RWPE1 (cell line): ENCODE data around the gene DACH1.

Experiments used
- CTCF ChIA-PET: fragments of 350-600 bp; sonication (Branson Sonifier 250); formaldehyde crosslinking; extraction: SDS; loops from one replicate; lab custom pipeline; 2021; lab: Yijun Ruan, JAX
- POLR2A ChIA-PET: fragments of 400-600 bp; formaldehyde crosslinking; extraction: SDS; loops from one replicate; lab custom pipeline; 2020; ENCODE audit warnings: antibody characterized with exemption; ENCODE audit not compliant: low non-redundant PET; lab: Yijun Ruan, JAX
- DNase-seq: peaks from one replicate; pipeline ENCODE4 v3.0.0; 2012; ENCODE audit warnings: low spot score
- H3K27ac ChIP-seq: fragments of 450-650 bp; 2 replicates; pipeline ENCODE4 v1.5.1; 2017
- TF ChIP-seq, protein P1 (sequence below): fragments of 450-650 bp; conservative IDR thresholded peaks from 2 replicates; pipeline ENCODE4 v1.5.1; 2017; ENCODE audit warnings: low read depth, mild to moderate bottlenecking

DACH1 gene

DNA sequence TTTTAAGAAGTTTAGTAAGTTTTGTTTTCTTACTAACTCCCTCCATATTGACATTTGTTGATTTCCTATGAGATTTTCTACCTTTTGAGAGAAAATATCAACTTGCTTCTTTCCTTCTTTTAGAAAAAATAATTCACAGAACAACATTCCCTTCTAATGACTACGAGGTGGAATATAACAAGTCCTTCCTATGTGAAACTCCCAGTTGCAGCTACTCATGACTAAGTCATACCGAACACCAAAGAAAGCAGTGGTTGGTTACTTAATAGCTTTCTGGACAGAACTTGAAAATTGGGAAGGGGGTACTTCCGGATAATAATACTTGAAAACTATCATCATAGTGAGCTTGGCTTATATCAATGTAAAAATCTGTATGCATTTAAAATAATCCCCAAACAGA lies 144.8 kb downstream of the DACH1 start:
- TF ChIP-seq, protein P1, sequence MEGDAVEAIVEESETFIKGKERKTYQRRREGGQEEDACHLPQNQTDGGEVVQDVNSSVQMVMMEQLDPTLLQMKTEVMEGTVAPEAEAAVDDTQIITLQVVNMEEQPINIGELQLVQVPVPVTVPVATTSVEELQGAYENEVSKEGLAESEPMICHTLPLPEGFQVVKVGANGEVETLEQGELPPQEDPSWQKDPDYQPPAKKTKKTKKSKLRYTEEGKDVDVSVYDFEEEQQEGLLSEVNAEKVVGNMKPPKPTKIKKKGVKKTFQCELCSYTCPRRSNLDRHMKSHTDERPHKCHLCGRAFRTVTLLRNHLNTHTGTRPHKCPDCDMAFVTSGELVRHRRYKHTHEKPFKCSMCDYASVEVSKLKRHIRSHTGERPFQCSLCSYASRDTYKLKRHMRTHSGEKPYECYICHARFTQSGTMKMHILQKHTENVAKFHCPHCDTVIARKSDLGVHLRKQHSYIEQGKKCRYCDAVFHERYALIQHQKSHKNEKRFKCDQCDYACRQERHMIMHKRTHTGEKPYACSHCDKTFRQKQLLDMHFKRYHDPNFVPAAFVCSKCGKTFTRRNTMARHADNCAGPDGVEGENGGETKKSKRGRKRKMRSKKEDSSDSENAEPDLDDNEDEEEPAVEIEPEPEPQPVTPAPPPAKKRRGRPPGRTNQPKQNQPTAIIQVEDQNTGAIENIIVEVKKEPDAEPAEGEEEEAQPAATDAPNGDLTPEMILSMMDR: no peak
- CTCF ChIA-PET: interaction anchor here (0.6 kb wide), 1 partner anchor 258 kb away, joined by 5 read pairs; no protein-coding TSS in a partner anchor
- POLR2A ChIA-PET: no interaction called here
- DNase-seq: no peak
- H3K27ac ChIP-seq: no peak overlapping the region

DNA sequence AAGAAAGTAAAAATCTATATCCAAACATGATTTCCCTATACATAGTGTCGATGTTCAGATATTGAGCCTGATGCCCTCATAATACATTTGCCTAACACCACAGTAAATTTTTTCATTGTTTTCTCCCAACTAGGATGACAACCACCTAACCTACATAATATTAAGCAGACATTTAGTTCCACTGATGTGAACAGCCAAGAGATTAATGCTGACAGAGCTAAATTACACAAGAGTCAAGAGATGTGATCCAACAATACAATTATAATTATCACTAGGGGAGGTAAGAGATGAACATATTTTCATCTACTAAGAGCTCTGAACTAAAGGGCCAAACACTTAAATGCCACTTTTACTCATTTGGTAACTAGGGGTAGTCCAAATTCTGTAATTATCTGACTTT lies 145.9 kb downstream of the DACH1 start:
- POLR2A ChIA-PET: no interaction called here

DNA sequence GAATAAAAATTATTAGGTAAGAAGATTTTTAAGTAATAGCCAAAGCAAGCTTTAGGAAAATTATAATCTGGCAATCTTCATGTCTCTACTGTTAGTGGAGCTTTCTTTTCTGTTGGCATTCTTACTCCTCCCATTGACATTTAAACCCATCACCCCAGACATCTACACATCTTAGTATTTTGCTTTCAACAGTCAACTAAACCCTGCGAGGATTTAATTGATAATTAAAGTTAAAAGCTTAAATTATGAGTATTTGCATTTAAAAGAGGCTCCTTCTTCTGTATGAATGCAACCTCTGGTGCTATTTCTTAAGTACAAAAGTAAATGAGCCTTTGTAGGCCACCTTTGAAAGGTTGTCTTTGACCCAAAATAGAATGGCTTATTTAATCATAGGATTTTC lies 148.1 kb downstream of the DACH1 start:
- no peak overlapping the region for H3K27ac ChIP-seq
- no peak for DNase-seq
- TF ChIP-seq, protein P1: no peak
- CTCF ChIA-PET: no interaction called here
- POLR2A ChIA-PET: no interaction called here

More for the DNA sequence above, 145.9 kb downstream of the DACH1 start:
- DNase-seq: no peak
- CTCF ChIA-PET: no interaction called here
- TF ChIP-seq, protein P1: no peak
- no peak overlapping the region for H3K27ac ChIP-seq

DNA sequence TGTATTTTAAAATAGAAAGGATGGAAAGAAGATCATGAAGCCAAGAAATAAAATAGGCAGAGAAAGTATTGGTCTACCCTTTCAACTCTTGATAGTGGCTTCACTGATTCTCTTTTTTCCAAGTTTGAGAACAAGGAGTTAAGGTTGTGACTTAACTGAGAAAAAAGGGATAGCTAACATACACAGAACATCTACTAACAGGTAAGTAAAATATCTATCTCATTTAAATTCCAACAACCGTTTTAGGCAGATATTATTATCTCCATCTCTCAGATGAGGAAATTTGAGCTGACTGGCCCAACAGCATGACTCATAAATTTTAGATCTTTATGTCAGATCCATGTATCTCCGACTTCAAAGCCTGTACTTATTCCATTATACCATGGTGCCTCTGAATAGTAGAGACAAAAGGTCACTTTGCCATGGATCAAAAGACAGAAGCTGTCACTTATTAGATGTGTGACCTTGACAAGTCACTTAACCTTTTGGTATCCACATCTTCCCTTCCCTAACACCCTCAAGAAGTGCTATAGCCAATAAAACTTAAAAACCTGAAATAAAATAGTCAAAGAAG lies 152.1 kb downstream of the DACH1 start:
- H3K27ac ChIP-seq: no peak overlapping the region
- ChIA-PET CTCF (no interaction called here), POLR2A (no interaction called here)
- TF ChIP-seq, protein P1: no peak
- no peak for DNase-seq

DNA sequence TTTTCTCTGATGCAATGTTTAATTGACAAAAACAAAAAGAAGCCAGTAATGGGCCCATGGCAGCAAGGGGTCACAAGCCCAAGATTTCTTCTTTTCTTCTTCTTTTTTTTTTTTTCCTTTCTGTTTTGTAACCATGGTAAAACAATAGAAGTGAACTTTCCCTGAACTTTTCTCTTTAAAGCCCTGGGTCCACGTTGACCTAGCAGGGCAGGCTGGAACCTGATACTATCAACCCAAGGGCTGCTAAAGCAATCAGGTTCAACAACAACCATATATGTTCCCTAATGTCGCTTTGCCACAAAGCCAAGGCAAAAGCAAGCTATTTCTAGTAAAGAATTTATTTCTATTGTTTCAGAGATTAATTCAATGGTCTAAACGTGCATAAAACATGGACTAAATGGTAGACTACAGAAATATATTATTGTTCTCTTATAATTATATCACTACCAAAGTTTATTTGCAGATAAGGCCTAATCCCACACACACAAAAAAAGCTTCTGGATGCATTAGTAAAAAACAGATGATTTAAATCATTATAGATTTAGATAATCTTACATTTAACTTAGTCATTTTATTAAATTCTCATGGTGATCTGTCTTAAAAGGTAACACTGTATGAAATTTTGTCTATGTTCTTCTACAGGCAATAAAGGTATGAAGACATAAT lies 153.9 kb downstream of the DACH1 start:
- ChIA-PET CTCF (interaction anchor here (0.6 kb wide), 1 partner anchor 38 kb away, joined by 3 read pairs; no protein-coding TSS in a partner anchor), POLR2A (no interaction called here)
- no peak for DNase-seq
- no peak overlapping the region for H3K27ac ChIP-seq
- TF ChIP-seq, protein P1: no peak

DNA sequence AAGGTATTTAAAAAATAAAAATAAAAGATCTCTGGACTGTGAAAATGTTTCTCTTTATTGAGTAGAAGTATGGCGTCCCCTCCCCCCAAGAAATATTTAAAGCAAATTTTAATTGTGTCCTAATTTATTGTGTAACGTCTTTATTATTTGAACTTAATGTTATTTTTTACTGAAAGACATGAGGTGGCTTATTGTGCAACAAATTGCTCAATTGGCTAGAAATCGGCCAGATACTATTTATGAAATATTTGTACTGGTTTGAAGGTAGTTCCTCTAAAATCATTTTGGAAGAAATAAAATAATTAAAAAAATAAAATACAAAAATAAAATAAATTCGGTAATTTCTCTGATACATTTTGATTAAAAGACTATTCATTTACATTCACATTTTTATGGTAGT lies 162.3 kb downstream of the DACH1 start:
- ChIA-PET POLR2A (no interaction called here), CTCF (no interaction called here)
- DNase-seq: no peak
- TF ChIP-seq, protein P1: no peak
- no peak overlapping the region for H3K27ac ChIP-seq
